Panc1 (cell line): ENCODE data around the gene CDV3.
A peak's percentile ranks its signal among the peaks of the same experiment; 100 is the strongest.

ENCODE experiments used
- POLR2AphosphoS5 ChIP-seq: IDR thresholded peaks from 2 replicates; pipeline ENCODE4 v1.6.1; 2012; ENCODE audit warnings: mild to moderate bottlenecking, low read depth, low read length, moderate library complexity
- SIN3A ChIP-seq: IDR thresholded peaks from 2 replicates; pipeline ENCODE4 v1.6.1; 2012; ENCODE audit warnings: low read depth, mild to moderate bottlenecking, low read length, moderate library complexity, borderline replicate concordance; ENCODE audit not compliant: insufficient read depth
- TF ChIP-seq, protein P1 (sequence below): fragments of 450-650 bp; IDR thresholded peaks from 2 replicates; pipeline ENCODE4 v1.5.1; 2017; ENCODE audit warnings: mild to moderate bottlenecking
- TF ChIP-seq, protein P2 (sequence below), 2 experiments: IDR thresholded peaks; 2 replicates each; pipeline ENCODE4 v1.6.1; 2011 to 2012; ENCODE audit warnings: low read depth in 2 of 2, control low read depth in 1 of 2, low read length in 1 of 2, mild to moderate bottlenecking in 1 of 2, moderate library complexity in 1 of 2; ENCODE audit not compliant: insufficient read depth in 1 of 2

DNA sequence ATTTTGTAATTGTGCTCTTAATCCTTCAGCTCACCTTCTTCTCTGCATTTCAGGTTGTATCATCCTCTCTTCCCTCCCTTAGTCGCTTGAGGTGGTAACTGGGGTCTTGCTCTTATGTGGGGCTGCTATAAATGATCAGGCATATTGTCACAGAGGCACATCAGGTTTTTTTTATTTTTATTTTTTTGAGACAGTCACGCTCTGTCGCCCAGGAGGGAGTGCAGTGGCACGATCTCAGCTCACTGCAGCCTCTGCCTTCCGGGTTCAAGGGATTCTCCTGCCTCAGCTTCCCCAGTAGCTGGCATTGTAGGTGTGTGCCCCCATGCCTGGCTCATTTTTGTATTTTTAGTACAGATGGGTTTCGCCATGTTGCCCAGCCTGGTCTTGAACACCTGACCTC lies 9.9 kb downstream of the CDV3 start:
- TF ChIP-seq, protein P1, sequence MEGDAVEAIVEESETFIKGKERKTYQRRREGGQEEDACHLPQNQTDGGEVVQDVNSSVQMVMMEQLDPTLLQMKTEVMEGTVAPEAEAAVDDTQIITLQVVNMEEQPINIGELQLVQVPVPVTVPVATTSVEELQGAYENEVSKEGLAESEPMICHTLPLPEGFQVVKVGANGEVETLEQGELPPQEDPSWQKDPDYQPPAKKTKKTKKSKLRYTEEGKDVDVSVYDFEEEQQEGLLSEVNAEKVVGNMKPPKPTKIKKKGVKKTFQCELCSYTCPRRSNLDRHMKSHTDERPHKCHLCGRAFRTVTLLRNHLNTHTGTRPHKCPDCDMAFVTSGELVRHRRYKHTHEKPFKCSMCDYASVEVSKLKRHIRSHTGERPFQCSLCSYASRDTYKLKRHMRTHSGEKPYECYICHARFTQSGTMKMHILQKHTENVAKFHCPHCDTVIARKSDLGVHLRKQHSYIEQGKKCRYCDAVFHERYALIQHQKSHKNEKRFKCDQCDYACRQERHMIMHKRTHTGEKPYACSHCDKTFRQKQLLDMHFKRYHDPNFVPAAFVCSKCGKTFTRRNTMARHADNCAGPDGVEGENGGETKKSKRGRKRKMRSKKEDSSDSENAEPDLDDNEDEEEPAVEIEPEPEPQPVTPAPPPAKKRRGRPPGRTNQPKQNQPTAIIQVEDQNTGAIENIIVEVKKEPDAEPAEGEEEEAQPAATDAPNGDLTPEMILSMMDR, result no peak
- TF ChIP-seq, protein P2, sequence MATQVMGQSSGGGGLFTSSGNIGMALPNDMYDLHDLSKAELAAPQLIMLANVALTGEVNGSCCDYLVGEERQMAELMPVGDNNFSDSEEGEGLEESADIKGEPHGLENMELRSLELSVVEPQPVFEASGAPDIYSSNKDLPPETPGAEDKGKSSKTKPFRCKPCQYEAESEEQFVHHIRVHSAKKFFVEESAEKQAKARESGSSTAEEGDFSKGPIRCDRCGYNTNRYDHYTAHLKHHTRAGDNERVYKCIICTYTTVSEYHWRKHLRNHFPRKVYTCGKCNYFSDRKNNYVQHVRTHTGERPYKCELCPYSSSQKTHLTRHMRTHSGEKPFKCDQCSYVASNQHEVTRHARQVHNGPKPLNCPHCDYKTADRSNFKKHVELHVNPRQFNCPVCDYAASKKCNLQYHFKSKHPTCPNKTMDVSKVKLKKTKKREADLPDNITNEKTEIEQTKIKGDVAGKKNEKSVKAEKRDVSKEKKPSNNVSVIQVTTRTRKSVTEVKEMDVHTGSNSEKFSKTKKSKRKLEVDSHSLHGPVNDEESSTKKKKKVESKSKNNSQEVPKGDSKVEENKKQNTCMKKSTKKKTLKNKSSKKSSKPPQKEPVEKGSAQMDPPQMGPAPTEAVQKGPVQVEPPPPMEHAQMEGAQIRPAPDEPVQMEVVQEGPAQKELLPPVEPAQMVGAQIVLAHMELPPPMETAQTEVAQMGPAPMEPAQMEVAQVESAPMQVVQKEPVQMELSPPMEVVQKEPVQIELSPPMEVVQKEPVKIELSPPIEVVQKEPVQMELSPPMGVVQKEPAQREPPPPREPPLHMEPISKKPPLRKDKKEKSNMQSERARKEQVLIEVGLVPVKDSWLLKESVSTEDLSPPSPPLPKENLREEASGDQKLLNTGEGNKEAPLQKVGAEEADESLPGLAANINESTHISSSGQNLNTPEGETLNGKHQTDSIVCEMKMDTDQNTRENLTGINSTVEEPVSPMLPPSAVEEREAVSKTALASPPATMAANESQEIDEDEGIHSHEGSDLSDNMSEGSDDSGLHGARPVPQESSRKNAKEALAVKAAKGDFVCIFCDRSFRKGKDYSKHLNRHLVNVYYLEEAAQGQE (IDR thresholded peaks at IDR 0.05; ENCODE audit: insufficient read depth in 1 of 2, low read depth in 2 of 2, low read length in 1 of 2), result no peak
- TF ChIP-seq POLR2AphosphoS5, result 0 out of 2 replicates have a peak, but pooled peaks have one; percentile 23
- TF ChIP-seq SIN3A, result no peak
